HCT116 (cell line): ENCODE results near the gene NABP2. TPM values are rescaled to one million over a fixed set of nuclear protein-coding genes. Genes with fewer than 3 reads are reported as not detected.

Source experiments
- ATAC-seq: fragments of 200-7000 bp; cut with Tn5 transposase; 2 replicates; pipeline ENCODE4 v1.9.1; 2020; ENCODE audit warnings: mild to moderate bottlenecking, moderate library complexity
- BruUV-seq: library from RNA; stranded (reverse); fragments of 400-500 nt; replicated peaks from 2 replicates; lab custom pipeline; 2021; lab: Mats Ljungman, UMichigan
- CTCF ChIA-PET: fragments of 300-600 bp; sonication (Branson Sonifier 250); formaldehyde crosslinking; loops from one replicate; lab custom pipeline; 2021; ENCODE audit warnings: antibody characterized with exemption; lab: Charles Lee
- POLR2A ChIA-PET: fragments of 300-600, 350-600 bp; sonication (Branson Sonifier 250); formaldehyde crosslinking; loops from one replicate; lab custom pipeline; 2021; ENCODE audit warnings: antibody characterized with exemption; lab: Charles Lee
- RAD21 ChIA-PET, 2 experiments: fragments of 300-600 bp; sonication (Branson Sonifier 250); formaldehyde crosslinking; loops; one replicate each; lab custom pipeline; 2023; ENCODE audit warnings: low total read pairs in 2 of 2; ENCODE audit not compliant: uncharacterized antibody in 2 of 2, unreplicated experiment in 2 of 2, low non-redundant PET in 1 of 2; lab: Charles Lee
- DNase-seq: peaks from one replicate; pipeline ENCODE4 v3.0.0-alpha.2; 2010; ENCODE audit warnings: low read depth, low spot score
- H2AFZ ChIP-seq: fragments of 200-600 bp; shearing (Covaris generic), sonication (generic); 2 replicates; pipeline ENCODE4 v1.6.1; 2017; ENCODE audit warnings: low read depth, mixed run types, mixed read lengths, antibody characterized with exemption, low read length; ENCODE audit not compliant: poor library complexity, severe bottlenecking
- H3K27ac ChIP-seq: 2 replicates; pipeline ENCODE4 v1.5.1; 2012; ENCODE audit warnings: low read depth, low read length
- H3K27me3 ChIP-seq: fragments of 200-600 bp; sonication (generic); 2 replicates; pipeline ENCODE4 v1.6.1; 2016; ENCODE audit warnings: mixed run types, low read length, mixed read lengths; ENCODE audit not compliant: insufficient read depth
- H3K36me3 ChIP-seq, 2 experiments: fragments of 200-500 bp in 1 of 2; fragments of 200-600 bp in 1 of 2; sonication (Bioruptor generic) in 1 of 2; sonication (generic) in 1 of 2; 2 replicates each; pipeline versions ENCODE4 v1.5.1 to v1.6.1; 2014 to 2016; ENCODE audit warnings: low read length in 2 of 2, inconsistent platforms in 1 of 2, mixed read lengths in 1 of 2, mixed run types in 1 of 2; ENCODE audit not compliant: insufficient read depth in 2 of 2, control insufficient read depth in 1 of 2
- H3K4me1 ChIP-seq, 2 experiments: fragments of 200-600 bp in 1 of 2; sonication (generic) in 1 of 2; 2 replicates each; pipeline versions ENCODE4 v1.5.1 to v1.6.1; 2012 to 2017; ENCODE audit warnings: low read length in 2 of 2, inconsistent platforms in 1 of 2, mild to moderate bottlenecking in 1 of 2, mixed read lengths in 1 of 2, mixed run types in 1 of 2, moderate library complexity in 1 of 2; ENCODE audit not compliant: insufficient read depth in 2 of 2, control insufficient read depth in 1 of 2
- H3K4me2 ChIP-seq: fragments of 200-600 bp; sonication (generic); 2 replicates; pipeline ENCODE4 v1.6.1; 2017; ENCODE audit warnings: mixed run types, low read length, mixed read lengths
- H3K4me3 ChIP-seq, 2 experiments: fragments of 200-600 bp in 1 of 2; sonication (generic) in 1 of 2; replicated peaks in 1 of 2; 2 replicates each; pipeline ENCODE4 v1.5.1; 2011 to 2016; ENCODE audit warnings: low read length in 2 of 2, control low read depth in 1 of 2, low read depth in 1 of 2, mild to moderate bottlenecking in 1 of 2, mixed read lengths in 1 of 2, mixed run types in 1 of 2
- H3K79me2 ChIP-seq: fragments of 200-600 bp; sonication (generic); 2 replicates; pipeline ENCODE4 v1.6.1; 2017; ENCODE audit warnings: mild to moderate bottlenecking, mixed run types, low read length, moderate library complexity, mixed read lengths; ENCODE audit not compliant: insufficient read depth
- H3K9ac ChIP-seq: fragments of 200-600 bp; sonication (generic); 2 replicates; pipeline ENCODE4 v1.6.1; 2016; ENCODE audit warnings: low read length, mixed read lengths
- H3K9me2 ChIP-seq: fragments of 200-600 bp; sonication (generic), shearing (Covaris generic); 2 replicates; pipeline ENCODE4 v1.6.1; 2017; ENCODE audit warnings: mixed run types, mild to moderate bottlenecking, moderate library complexity; ENCODE audit not compliant: insufficient read depth
- H3K9me3 ChIP-seq, 2 experiments: fragments of 200-500 bp in 1 of 2; fragments of 200-600 bp in 1 of 2; sonication (Bioruptor generic) in 1 of 2; sonication (generic) in 1 of 2; 2 replicates each; pipeline ENCODE4 v1.6.1; 2014 to 2017; ENCODE audit warnings: low read length in 2 of 2, mixed read lengths in 2 of 2, inconsistent platforms in 1 of 2, low read depth in 1 of 2, mild to moderate bottlenecking in 1 of 2, mixed run types in 1 of 2, moderate library complexity in 1 of 2; ENCODE audit not compliant: control insufficient read depth in 1 of 2, insufficient read depth in 1 of 2
- H4K20me1 ChIP-seq: fragments of 200-600 bp; sonication (generic), shearing (Covaris generic); 2 replicates; pipeline ENCODE4 v1.6.1; 2017; ENCODE audit warnings: mixed run types, mild to moderate bottlenecking, moderate library complexity; ENCODE audit not compliant: insufficient read depth
- CBX3 ChIP-seq: IDR thresholded peaks from 2 replicates; pipeline ENCODE4 v1.6.1; 2012; ENCODE audit warnings: low read depth
- CTCF ChIP-seq, 3 experiments: fragments of 200-600 bp in 1 of 3; sonication (generic) in 1 of 3; IDR thresholded peaks in 2 of 3; conservative IDR thresholded peaks in 1 of 3; 2 replicates each; pipeline ENCODE4 v1.5.1; 2012 to 2017; ENCODE audit warnings: low read depth in 2 of 3, low read length in 2 of 3, antibody characterized with exemption in 1 of 3, borderline replicate concordance in 1 of 3, control low read depth in 1 of 3, mild to moderate bottlenecking in 1 of 3, mixed read lengths in 1 of 3, mixed run types in 1 of 3, moderate library complexity in 1 of 3; ENCODE audit not compliant: insufficient read depth in 1 of 3
- EGR1 ChIP-seq: IDR thresholded peaks from 2 replicates; pipeline ENCODE4 v1.6.1; 2012; ENCODE audit warnings: low read depth
- ELF1 ChIP-seq: IDR thresholded peaks from 2 replicates; pipeline ENCODE4 v1.6.1; 2012; ENCODE audit warnings: low read depth, borderline replicate concordance
- EZH2phosphoT487 ChIP-seq: fragments of 200-600 bp; IDR thresholded peaks from 2 replicates; pipeline ENCODE4 v1.6.1; 2018; ENCODE audit warnings: antibody characterized with exemption, borderline replicate concordance
- FOSL1 ChIP-seq: IDR thresholded peaks from 2 replicates; pipeline ENCODE4 v1.6.1; 2012; ENCODE audit warnings: low read depth
- POLR2AphosphoS5 ChIP-seq: IDR thresholded peaks from 2 replicates; pipeline ENCODE4 v1.6.1; 2011; ENCODE audit warnings: mild to moderate bottlenecking, low read depth, low read length, moderate library complexity
- RAD21 ChIP-seq: IDR thresholded peaks from 2 replicates; pipeline ENCODE4 v1.6.1; 2012; ENCODE audit warnings: low read depth, mild to moderate bottlenecking
- REST ChIP-seq: IDR thresholded peaks from 2 replicates; pipeline ENCODE4 v1.6.1; 2012; ENCODE audit warnings: low read depth
- ZBTB33 ChIP-seq: IDR thresholded peaks from 2 replicates; pipeline ENCODE4 v1.6.1; 2011; ENCODE audit warnings: mild to moderate bottlenecking, low read length, moderate library complexity; ENCODE audit not compliant: insufficient replicate concordance; ENCODE audit errors: extremely low read depth
- ZFX ChIP-seq: fragments of 450-650 bp; IDR thresholded peaks from 2 replicates; pipeline ENCODE4 v1.6.1; 2017
- intact Hi-C: fragments of 100-400 bp; cut with micrococcal nuclease; formaldehyde crosslinking; loops from 2 replicates; pipeline ENCODE4 v1.10.0; 2022
- total RNA-seq: library from RNA; stranded (reverse); gene quantifications from one replicate; pipeline ENCODE4 v1.2.1, GENCODE V29; 2021; ENCODE audit not compliant: unreplicated experiment

NABP2 gene
- total RNA-seq, 1 experiment from 2014 or later = 52.9 TPM

GRCh38 chr12:56256326-56256960, 32.3 kb downstream of the NABP2 start:
- TSS peak; percentile 38 for BruUV-seq
- H3K4me1 ChIP-seq = peaks cover 19 to 37% of the 10 kb centered on the region in 2 experiments
- H2AFZ ChIP-seq = no peak overlapping the region
- 0 out of 6 replicates have a peak, but pooled peaks of 1 of the 3 experiments have one; percentile 5 for TF ChIP-seq CTCF (IDR thresholded peaks at IDR 0.05 in 2 of 3, conservative IDR thresholded peaks at IDR 0.05 in 1 of 3; ENCODE audit: borderline replicate concordance in 1 of 3, insufficient read depth in 1 of 3, low read depth in 2 of 3, low read length in 2 of 3)
- no peak for TF ChIP-seq POLR2AphosphoS5
- H3K79me2 ChIP-seq = peaks cover 30% of the 10 kb centered on the region
- peak overlapping the region; percentile 89 for H3K9ac ChIP-seq
- no peaks in the 10 kb centered on the region for H4K20me1 ChIP-seq
- DNase-seq (no peak), ATAC-seq (no peak)
- no peaks in the 10 kb centered on the region for H3K9me2 ChIP-seq
- intact Hi-C loops = loop anchor here (5.0 kb wide), 1 partner anchor 34 kb away; the partner anchor contains the start of genes NABP2 and RNF41
- ChIA-PET CTCF (no interaction called here), RAD21 (no interaction called here), POLR2A (no interaction called here)
- H3K4me3 ChIP-seq = peak overlapping the region in 1 of 2 experiments; percentile 89; a peak in 3 of 4 replicates
- H3K9me3 ChIP-seq = no peaks in the 10 kb centered on the region
- H3K27ac ChIP-seq = peak overlapping the region; percentile 82; the same call in 1 of the 2 replicates
- peak overlapping the region; percentile 97 for H3K4me2 ChIP-seq
- no peaks in the 10 kb centered on the region for H3K27me3 ChIP-seq
- H3K36me3 ChIP-seq = peaks cover 29 to 54% of the 10 kb centered on the region in 2 experiments

- Histone ChIP-seq H3K4me3 (peak overlapping the region; percentile 71 to 89), H3K36me3 (peaks cover 29 to 48% of the 10 kb centered on the region in 2 experiments), H3K9me3 (no peaks in the 10 kb centered on the region), H3K4me2 (peak overlapping the region; percentile 97), H3K27me3 (no peaks in the 10 kb centered on the region), H3K4me1 (peaks cover 25 to 43% of the 10 kb centered on the region in 2 experiments), H3K27ac (peak overlapping the region; percentile 82), H2AFZ (no peak overlapping the region), H3K9me2 (no peaks in the 10 kb centered on the region), H3K79me2 (peaks cover 30% of the 10 kb centered on the region), H4K20me1 (no peaks in the 10 kb centered on the region), H3K9ac (peak overlapping the region; percentile 89)
- ChIA-PET RAD21 (no interaction called here), CTCF (no interaction called here), POLR2A (no interaction called here)
- intact Hi-C loops = loop anchor here (1.0 to 5.0 kb wide), 2 partner anchors 35 to 64 kb away; partner anchors contain the start of genes NABP2 and RNF41
- no TSS peak for BruUV-seq
- DNase-seq (no peak), ATAC-seq (no peak)
- TF ChIP-seq EZH2phosphoT487 = no peak
- TF ChIP-seq FOSL1 = no peak
- no peak for TF ChIP-seq CBX3
- no peak for TF ChIP-seq ZBTB33
- TF ChIP-seq ELF1 = no peak
- no peak for TF ChIP-seq REST
- no peak for TF ChIP-seq ZFX
- TF ChIP-seq EGR1 = no peak
- TF ChIP-seq RAD21 = no peak
These were observed 32.9 kb downstream of the NABP2 start for GRCh38 chr12:56257071-56257470.
